K562 (cell line): ENCODE measurements around the gene FAM174C. TPM values are rescaled to one million over a fixed set of nuclear protein-coding genes. Genes with fewer than 3 reads are reported as not detected.

Experiments used
- ATAC-seq: fragments of 200-7000 bp; cut with Tn5 transposase; 3 replicates; pipeline ENCODE4 v1.9.1; 2020; ENCODE audit warnings: moderate library complexity
- BruUV-seq: library from RNA; stranded (reverse); fragments of 400-500 nt; replicated peaks from 2 replicates; lab custom pipeline; 2021; lab: Mats Ljungman, UMichigan
- CTCF ChIA-PET: fragments of 300-600 bp; formaldehyde crosslinking; extraction: SDS; loops from one replicate; lab custom pipeline; 2021; ENCODE audit warnings: low intra/inter-chr PET ratio; lab: Yijun Ruan, JAX
- POLR2A ChIA-PET: fragments of 300-600, 350-650 bp; sonication (Branson Sonifier 250); formaldehyde crosslinking; extraction: SDS; loops from one replicate; lab custom pipeline; 2021; ENCODE audit warnings: antibody characterized with exemption, inconsistent platforms; lab: Yijun Ruan, JAX
- DNase-seq, 4 experiments: peaks; one replicate each; pipeline versions ENCODE4 v3.0.0 to v3.0.0-alpha.2; 2011 to 2018; ENCODE audit warnings: low spot score in 3 of 4, mixed read lengths in 3 of 4; ENCODE audit errors: extremely low read depth in 1 of 4
- FAIRE-seq: peaks from 2 replicates; lab custom pipeline; 2011; peaks lifted over from hg19 to GRCh38; lab: Jason Lieb, UNC
- H2AFZ ChIP-seq: 2 replicates; pipeline ENCODE4 v1.6.0; 2011; ENCODE audit warnings: low read depth, low read length, control low read depth, inconsistent platforms
- H3K27ac ChIP-seq: fragments of 200-600 bp; 3 replicates; pipeline ENCODE4 v1.8.0; 2011; ENCODE audit warnings: low read depth, mild to moderate bottlenecking, control low read depth, inconsistent platforms, low read length, moderate library complexity, mixed read lengths; ENCODE audit errors: extremely low read depth
- H3K27me3 ChIP-seq, 2 experiments: fragments of 300-600 bp in 1 of 2; 2 replicates in 1 of 2; 3 replicates in 1 of 2; pipeline versions ENCODE4 v1.6.0 to v1.8.0; 2011; ENCODE audit warnings: inconsistent platforms in 2 of 2, low read length in 2 of 2, mild to moderate bottlenecking in 1 of 2, mixed read lengths in 1 of 2, moderate library complexity in 1 of 2; ENCODE audit not compliant: control insufficient read depth in 2 of 2, insufficient read depth in 2 of 2
- H3K36me3 ChIP-seq: fragments of 300-600 bp; 3 replicates; pipeline ENCODE4 v1.8.0; 2011; ENCODE audit warnings: mild to moderate bottlenecking, low read length, inconsistent platforms; ENCODE audit not compliant: control insufficient read depth, insufficient read depth
- H3K4me1 ChIP-seq, 2 experiments: fragments of 200-600 bp in 1 of 2; replicated peaks in 1 of 2; 2 replicates in 1 of 2; 3 replicates in 1 of 2; pipeline versions ENCODE4 v1.5.1 to v1.8.0; 2011; ENCODE audit warnings: inconsistent platforms in 2 of 2, low read length in 2 of 2, mild to moderate bottlenecking in 1 of 2, mixed read lengths in 1 of 2, moderate library complexity in 1 of 2; ENCODE audit not compliant: control insufficient read depth in 2 of 2, insufficient read depth in 2 of 2
- H3K4me2 ChIP-seq: 2 replicates; pipeline ENCODE4 v1.6.1; 2011; ENCODE audit warnings: low read length, control low read depth, inconsistent platforms, mixed read lengths; ENCODE audit not compliant: insufficient read depth
- H3K4me3 ChIP-seq: fragments of 200-600 bp; sonication (generic), shearing (Covaris generic); 2 replicates; pipeline ENCODE4 v1.5.1; 2016; ENCODE audit warnings: control low read depth, inconsistent platforms
- H3K79me2 ChIP-seq: fragments of 200-600 bp; 3 replicates; pipeline ENCODE4 v1.8.0; 2011; ENCODE audit warnings: low read length, inconsistent platforms; ENCODE audit not compliant: control insufficient read depth, insufficient read depth
- H3K9ac ChIP-seq, 2 experiments: 2 replicates each; pipeline versions ENCODE4 v1.6.0 to v1.6.1; 2011; ENCODE audit warnings: low read depth in 2 of 2, low read length in 2 of 2, control low read depth in 1 of 2, inconsistent platforms in 1 of 2, mild to moderate bottlenecking in 1 of 2, mixed read lengths in 1 of 2; ENCODE audit not compliant: insufficient read depth in 1 of 2
- H3K9me1 ChIP-seq: one replicate; pipeline ENCODE4 v1.6.0; 2011; ENCODE audit warnings: inconsistent platforms, mild to moderate bottlenecking, low read length, moderate library complexity; ENCODE audit not compliant: control insufficient read depth, insufficient read depth
- H3K9me3 ChIP-seq: replicated peaks from 2 replicates; pipeline ENCODE4 v1.5.1; 2011; ENCODE audit warnings: low read depth, low read length, inconsistent platforms; ENCODE audit not compliant: control insufficient read depth, insufficient read depth
- H4K20me1 ChIP-seq: replicated peaks from 2 replicates; pipeline ENCODE4 v1.6.1; 2011; ENCODE audit warnings: low read length, inconsistent platforms, mixed read lengths; ENCODE audit not compliant: control insufficient read depth, insufficient read depth
- E2F6 ChIP-seq, 2 experiments: IDR thresholded peaks; 2 replicates each; pipeline ENCODE4 v1.6.1; 2011; ENCODE audit warnings: borderline replicate concordance in 1 of 2, control low read depth in 1 of 2, low read depth in 1 of 2, low read length in 1 of 2, mild to moderate bottlenecking in 1 of 2, mixed read lengths in 1 of 2, moderate library complexity in 1 of 2; ENCODE audit not compliant: insufficient read depth in 1 of 2, insufficient read length in 1 of 2, poor library complexity in 1 of 2, severe bottlenecking in 1 of 2; ENCODE audit errors: extremely low read depth in 1 of 2
- NR2F6 ChIP-seq: fragments of 450-650 bp; formaldehyde crosslinking; IDR thresholded peaks from 2 replicates; pipeline ENCODE4 v1.4.0; 2020; ENCODE audit warnings: mild to moderate bottlenecking
- ZBTB33 ChIP-seq: sonication (generic); formaldehyde crosslinking; IDR thresholded peaks from 2 replicates; pipeline ENCODE4 v1.8.1; 2023; ENCODE audit warnings: mild to moderate bottlenecking, missing genetic modification reagents
- ZNF212 ChIP-seq: fragments of 450-650 bp; formaldehyde crosslinking; IDR thresholded peaks from 2 replicates; pipeline ENCODE4 v1.4.0; 2020; ENCODE audit warnings: mild to moderate bottlenecking
- WGBS: fragments of 100-300 bp; shearing (Covaris generic); methylation state at CpG from one replicate; pipeline ENCODE4 v1.1.6; 2016; ENCODE audit warnings: low coverage, mixed read lengths; ENCODE audit not compliant: insufficient coverage; ENCODE audit errors: missing lambda C conversion rate; 5-methylcytosine and 5-hydroxymethylcytosine counted together
- in situ Hi-C: fragments of 300-500 bp; cut with MboI; formaldehyde crosslinking; loops from 4 replicates; pipeline ENCODE4 v1.15.0; 2018; ENCODE audit warnings: inconsistent platforms, mixed read lengths
- intact Hi-C: fragments of 100-400 bp; cut with micrococcal nuclease; formaldehyde crosslinking; loops from 2 replicates; pipeline ENCODE4 v1.14.2; 2022
- polyA plus RNA-seq, 8 experiments: library from polyadenylated mRNA; depleted of rRNA in 4 of 8; stranded (reverse) in 5 of 8; unstranded in 3 of 8; fragments of >200 nt; fragmentation: Nextera tagmentation in 2 of 8; fragmentation: Illumina TruSeq in 1 of 8; extraction: Ambion mirVana in 2 of 8; extraction: Trizol in 1 of 8; gene quantifications; 2 replicates each; pipeline versions ENCODE4 v1.2.1 to v1.2.3, GENCODE V29; 2011 to 2014; ENCODE audit warnings: inconsistent platforms in 1 of 8, missing spikeins in 1 of 8
- total RNA-seq, 7 experiments: library from RNA; depleted of rRNA in 6 of 7; stranded (reverse); fragments of >200 nt in 6 of 7; fragmentation: Illumina TruSeq in 2 of 7; extraction: Trizol in 2 of 7; gene quantifications; 2 replicates each; pipeline versions ENCODE4 v1.2.1 to v1.2.3, GENCODE V29; 2011 to 2021; ENCODE audit warnings: low replicate concordance in 1 of 7

The FAM174C gene
- total and polyA plus RNA-seq, 9 of the 15 experiments (the other 6 are each of a cell fraction or from before 2014, with no cell fraction given), result 0.66 to 89.6 (median 20.3) TPM

GRCh38 chr19:1311543-1312091 is 36.3 kb downstream of the FAM174C start (continued):
- TF ChIP-seq E2F6 (IDR thresholded peaks at IDR 0.05; ENCODE audit: borderline replicate concordance in 1 of 2, extremely low read depth in 1 of 2, insufficient read depth in 1 of 2, insufficient read length in 1 of 2, low read depth in 1 of 2, low read length in 1 of 2, poor library complexity in 1 of 2, severe bottlenecking in 1 of 2), result peak in 1 of 2 experiments; percentile 15
- TF ChIP-seq ZNF212 (CRISPR knock-in tag), result no peak

GRCh38 chr19:1312767-1313694 is 37.7 kb downstream of the FAM174C start:
- H3K9me1 ChIP-seq, result no peaks in the 10 kb centered on the region
- no TSS peak for BruUV-seq
- ATAC-seq, result no peak
- no peaks in the 10 kb centered on the region for H3K9me3 ChIP-seq
- intact Hi-C loops, result no loop called here
- no peak overlapping the region for H3K27ac ChIP-seq
- H3K4me3 ChIP-seq, result no peak overlapping the region
- TF ChIP-seq ZBTB33 (CRISPR knock-in tag) (peak; percentile 14; the same call in 1 of the 2 replicates), NR2F6 (CRISPR knock-in tag) (no peak)
- TF ChIP-seq, all 486 proteins: peak for 1
- Histone ChIP-seq H3K36me3 (no peaks in the 10 kb centered on the region), H3K4me2 (no peak overlapping the region), H3K9ac (no peak overlapping the region), H3K4me1 (peaks cover 6 to 79% of the 10 kb centered on the region in 2 experiments), H4K20me1 (peaks cover 11% of the 10 kb centered on the region), H3K27me3 (no peaks in the 10 kb centered on the region), H2AFZ (no peak overlapping the region), H3K79me2 (peaks cover 10% of the 10 kb centered on the region; the same call in 2 of the 3 replicates)
- FAIRE-seq (no peak), DNase-seq (no peak)
- in situ Hi-C loops, result no loop called here
- CTCF ChIA-PET, result no interaction called here
- POLR2A ChIA-PET, result interaction anchor here (0.5 to 1.6 kb wide), 3 partner anchors 14 to 40 kb away, joined by 3 to 6 read pairs (median 3); no protein-coding TSS in a partner anchor
- WGBS, result 47% methylated on average over 38 of the region's 61 CpGs
